HepG2 (cell line): ENCODE measurements around the gene CD320. TPM values are rescaled to one million over a fixed set of nuclear protein-coding genes. Genes with fewer than 3 reads are reported as not detected.

ENCODE experiments used
- ARID5B ChIP-seq: IDR thresholded peaks from 2 replicates; pipeline ENCODE4 v1.4.0; 2020; ENCODE audit warnings: mild to moderate bottlenecking, missing genetic modification reagents
- BRCA1 ChIP-seq: sonication (generic); formaldehyde crosslinking; IDR thresholded peaks from 2 replicates; pipeline ENCODE4 v1.4.0; 2020; ENCODE audit warnings: missing genetic modification reagents
- ELF3 ChIP-seq: IDR thresholded peaks from 2 replicates; pipeline ENCODE4 v1.6.1; 2016; ENCODE audit warnings: missing genetic modification reagents, missing compliant biosample characterization
- ETV6 ChIP-seq: sonication (generic); formaldehyde crosslinking; conservative IDR thresholded peaks from 2 replicates; pipeline ENCODE4 v1.4.0; 2020; ENCODE audit warnings: missing genetic modification reagents
- GABPB1 ChIP-seq: IDR thresholded peaks from 2 replicates; pipeline ENCODE4 v1.6.1; 2016; ENCODE audit warnings: mild to moderate bottlenecking, missing genetic modification reagents, moderate library complexity, missing compliant biosample characterization
- GPBP1L1 ChIP-seq: sonication (generic); formaldehyde crosslinking; IDR thresholded peaks from 2 replicates; pipeline ENCODE4 v1.5.0; 2020; ENCODE audit warnings: mild to moderate bottlenecking, missing genetic modification reagents
- KDM3A ChIP-seq: IDR thresholded peaks from 2 replicates; pipeline ENCODE4 v1.6.1; 2018; ENCODE audit warnings: low read depth, missing compliant biosample characterization
- KLF15 ChIP-seq: sonication (generic); formaldehyde crosslinking; IDR thresholded peaks from 2 replicates; pipeline ENCODE4 v1.8.1; 2023; ENCODE audit warnings: borderline replicate concordance, mild to moderate bottlenecking, inconsistent platforms, missing genetic modification reagents, mixed read lengths
- MAFK ChIP-seq, 2 experiments: IDR thresholded peaks in 1 of 2; conservative IDR thresholded peaks in 1 of 2; 2 replicates each; pipeline ENCODE4 v1.6.1; 2011; ENCODE audit warnings: improper control_type of control experiment in 2 of 2, low read length in 2 of 2
- MEIS2 ChIP-seq: sonication (generic); formaldehyde crosslinking; IDR thresholded peaks from 2 replicates; pipeline ENCODE4 v1.9.0; 2021; ENCODE audit warnings: mild to moderate bottlenecking, missing genetic modification reagents
- MXD4 ChIP-seq: IDR thresholded peaks from 2 replicates; pipeline ENCODE4 v1.6.1; 2016; ENCODE audit warnings: mild to moderate bottlenecking, missing biosample characterization, missing genetic modification reagents
- NR1H2 ChIP-seq: sonication (generic); formaldehyde crosslinking; IDR thresholded peaks from 2 replicates; pipeline ENCODE4 v1.8.1; 2022; ENCODE audit warnings: low read depth, missing genetic modification reagents, borderline replicate concordance
- PRMT3 ChIP-seq: sonication (generic); formaldehyde crosslinking; IDR thresholded peaks from 2 replicates; pipeline ENCODE4 v1.8.1; 2022; ENCODE audit warnings: low read depth, mild to moderate bottlenecking, moderate library complexity, missing genetic modification reagents, borderline replicate concordance
- RFX1 ChIP-seq: fragments of 450-650 bp; IDR thresholded peaks from 2 replicates; pipeline ENCODE4 v1.6.1; 2017
- SMYD3 ChIP-seq: sonication (generic); formaldehyde crosslinking; IDR thresholded peaks from 2 replicates; pipeline ENCODE4 v1.8.1; 2023; ENCODE audit warnings: mild to moderate bottlenecking, missing genetic modification reagents
- THAP7 ChIP-seq: sonication (generic); formaldehyde crosslinking; IDR thresholded peaks from 2 replicates; pipeline ENCODE4 v1.8.1; 2023; ENCODE audit warnings: mild to moderate bottlenecking, missing genetic modification reagents
- ZBTB21 ChIP-seq: sonication (generic); formaldehyde crosslinking; IDR thresholded peaks from 2 replicates; pipeline ENCODE4 v1.4.0; 2020; ENCODE audit warnings: missing genetic modification reagents
- ZBTB43 ChIP-seq: sonication (generic); formaldehyde crosslinking; conservative IDR thresholded peaks from 2 replicates; pipeline ENCODE4 v1.4.0; 2020; ENCODE audit warnings: missing genetic modification reagents
- ZC3H13 ChIP-seq: sonication (generic); formaldehyde crosslinking; IDR thresholded peaks from 2 replicates; pipeline ENCODE4 v1.8.1; 2023; ENCODE audit warnings: mild to moderate bottlenecking, missing genetic modification reagents, moderate library complexity
- ZGPAT ChIP-seq: IDR thresholded peaks from 2 replicates; pipeline ENCODE4 v1.6.1; 2016; ENCODE audit warnings: mild to moderate bottlenecking
- ZNF337 ChIP-seq: sonication (generic); formaldehyde crosslinking; IDR thresholded peaks from 2 replicates; pipeline ENCODE4 v1.5.1; 2020; ENCODE audit warnings: missing genetic modification reagents, low read depth, mild to moderate bottlenecking, borderline replicate concordance
- ZNF33B ChIP-seq: sonication (generic); formaldehyde crosslinking; IDR thresholded peaks from 2 replicates; pipeline ENCODE4 v1.5.1; 2020; ENCODE audit warnings: mild to moderate bottlenecking, missing genetic modification reagents
- ZNF549 ChIP-seq: sonication (generic); formaldehyde crosslinking; IDR thresholded peaks from 2 replicates; pipeline ENCODE4 v1.5.0; 2020; ENCODE audit warnings: missing genetic modification reagents
- polyA plus RNA-seq, 8 experiments: library from polyadenylated mRNA; depleted of rRNA in 3 of 8; stranded (reverse) in 7 of 8; unstranded in 1 of 8; fragments of >200 nt; fragmentation: Illumina TruSeq in 4 of 8; extraction: Trizol in 4 of 8; gene quantifications; 2 replicates each; pipeline versions ENCODE4 v1.2.1 to v1.2.3, GENCODE V29; 2011 to 2016; ENCODE audit warnings: low read depth in 4 of 8, missing spikeins in 1 of 8, mixed read lengths in 1 of 8; ENCODE audit not compliant: insufficient read depth in 1 of 8
- total RNA-seq, 5 experiments: library from RNA; depleted of rRNA; stranded (reverse); fragments of >200 nt; fragmentation: Illumina TruSeq; extraction: Trizol; gene quantifications; 2 replicates each; pipeline ENCODE4 v1.2.3, GENCODE V29; 2016; ENCODE audit warnings: low read depth in 1 of 5

CD320 gene
- total and polyA plus RNA-seq, 2 of the 13 experiments (the other 11 are each of a cell fraction or from before 2014, with no cell fraction given) = 83.1 to 99.9 TPM

- TF ChIP-seq GABPB1 (CRISPR knock-in tag) (0 out of 2 replicates have a peak, but pooled peaks have one; percentile 11), THAP7 (CRISPR knock-in tag) (no peak), ZGPAT (CRISPR knock-in tag) (peak; percentile 91), ZBTB21 (CRISPR knock-in tag) (peak; percentile 40; the same call in 1 of the 2 replicates), KDM3A (CRISPR knock-in tag) (peak; percentile 88), MAFK (conservative IDR thresholded peaks at IDR 0.05 in 1 of 2, IDR thresholded peaks at IDR 0.05 in 1 of 2; ENCODE audit: low read length in 2 of 2) (peak in 1 of 2 experiments; percentile 33; a peak in 2 of 4 replicates), MXD4 (CRISPR knock-in tag) (no peak; the same call in 1 of the 2 replicates), ELF3 (peak; percentile 92), ARID5B (CRISPR knock-in tag) (peak; percentile 98), GPBP1L1 (CRISPR knock-in tag) (no peak), ZNF33B (CRISPR knock-in tag) (no peak), ETV6 (CRISPR knock-in tag) (no peak), RFX1 (peak; percentile 68; the same call in 1 of the 2 replicates), PRMT3 (no peak), ZNF549 (0 out of 2 replicates have a peak, but pooled peaks have one; percentile 44), KLF15 (CRISPR knock-in tag) (no peak), ZC3H13 (CRISPR knock-in tag) (peak; percentile 72; the same call in 1 of the 2 replicates), MEIS2 (CRISPR knock-in tag) (peak; percentile 87), BRCA1 (no peak), NR1H2 (CRISPR knock-in tag) (no peak), ZBTB43 (CRISPR knock-in tag) (peak; percentile 92), SMYD3 (peak; percentile 79; the same call in 1 of the 2 replicates), ZNF337 (CRISPR knock-in tag) (no peak)
These were observed 48.9 kb upstream of the CD320 start (continued) for GRCh38 chr19:8357007-8357521.
